ENCODE results near the gene ALDH18A1. TPM values are rescaled to one million over a fixed set of nuclear protein-coding genes. Genes with fewer than 3 reads are reported as not detected.

ALDH18A1 gene
- total RNA-seq, 2 donors from 2014 or later, result 81.0 to 130 TPM

DNA sequence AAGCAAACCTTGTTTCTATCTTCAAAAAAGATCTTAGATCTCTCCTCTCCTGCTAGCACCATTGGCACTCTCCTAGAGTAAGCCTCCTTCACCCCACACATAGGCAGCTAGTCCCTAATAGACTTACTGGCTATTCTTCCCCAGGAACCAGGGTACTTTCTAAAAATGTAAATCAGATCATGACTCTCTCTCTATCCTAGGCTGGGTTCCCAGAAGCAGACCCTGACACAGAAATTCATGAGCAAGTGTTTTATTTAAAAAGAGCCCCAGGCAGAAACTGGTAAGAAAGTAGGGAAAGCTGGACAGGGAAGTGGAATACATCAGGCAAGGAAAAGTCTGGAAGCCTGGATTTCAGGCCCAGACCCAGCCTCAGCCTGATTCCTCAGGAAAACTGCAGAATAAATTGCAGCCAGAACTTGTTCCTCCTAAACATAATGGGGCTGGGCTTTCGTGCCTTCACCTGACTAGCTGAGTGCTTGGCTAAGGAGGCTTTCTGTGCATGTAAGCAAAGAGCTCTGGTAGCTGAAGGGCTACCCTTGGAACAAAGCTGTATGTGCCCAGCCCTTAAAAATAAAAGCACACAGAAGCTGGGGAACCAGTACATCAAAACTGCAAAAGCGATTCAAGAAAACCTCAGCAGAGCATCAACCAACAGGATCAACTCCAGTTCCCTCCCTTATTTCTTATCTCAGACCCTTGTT lies 76.5 kb downstream of the ALDH18A1 start:
- 83 to 86% methylated on average over 2 of the region's 2 CpGs for WGBS, 2 experiments (ENCODE audit: insufficient coverage in 1 of 2, insufficient read length in 1 of 2)
- no peak overlapping the region for H3K4me3 Mint-ChIP-seq
- Histone ChIP-seq H3K9me3 (ENCODE audit: control insufficient read depth, low read length) (no peaks in the 10 kb centered on the region), H3K36me3 (ENCODE audit: control insufficient read depth, insufficient read depth, low read length) (no peaks in the 10 kb centered on the region), H3K27ac (ENCODE audit: low read depth, low read length) (no peak overlapping the region), H3K4me1 (ENCODE audit: control insufficient read depth, insufficient read depth, low read length) (no peaks in the 10 kb centered on the region), H3K9ac (ENCODE audit: extremely low read depth, low read length, poor library complexity, severe bottlenecking) (no peak overlapping the region), H3K27me3 (ENCODE audit: control insufficient read depth, insufficient read depth, low read length, poor library complexity, severe bottlenecking) (peaks cover 5% of the 10 kb centered on the region), H3K4me3 (ENCODE audit: low read length) (no peak overlapping the region)
- DNase-seq, result no peak
- no peaks in the 10 kb centered on the region for H3K9me3 Mint-ChIP-seq
- peaks cover 4% of the 10 kb centered on the region for H3K4me1 Mint-ChIP-seq
- H3K27me3 Mint-ChIP-seq (ENCODE audit: insufficient read depth), result peaks cover 10% of the 10 kb centered on the region
- H3K27ac Mint-ChIP-seq, result no peak overlapping the region
- H3K36me3 Mint-ChIP-seq (ENCODE audit: low read depth), result no peaks in the 10 kb centered on the region
- TF ChIP-seq, protein P1, sequence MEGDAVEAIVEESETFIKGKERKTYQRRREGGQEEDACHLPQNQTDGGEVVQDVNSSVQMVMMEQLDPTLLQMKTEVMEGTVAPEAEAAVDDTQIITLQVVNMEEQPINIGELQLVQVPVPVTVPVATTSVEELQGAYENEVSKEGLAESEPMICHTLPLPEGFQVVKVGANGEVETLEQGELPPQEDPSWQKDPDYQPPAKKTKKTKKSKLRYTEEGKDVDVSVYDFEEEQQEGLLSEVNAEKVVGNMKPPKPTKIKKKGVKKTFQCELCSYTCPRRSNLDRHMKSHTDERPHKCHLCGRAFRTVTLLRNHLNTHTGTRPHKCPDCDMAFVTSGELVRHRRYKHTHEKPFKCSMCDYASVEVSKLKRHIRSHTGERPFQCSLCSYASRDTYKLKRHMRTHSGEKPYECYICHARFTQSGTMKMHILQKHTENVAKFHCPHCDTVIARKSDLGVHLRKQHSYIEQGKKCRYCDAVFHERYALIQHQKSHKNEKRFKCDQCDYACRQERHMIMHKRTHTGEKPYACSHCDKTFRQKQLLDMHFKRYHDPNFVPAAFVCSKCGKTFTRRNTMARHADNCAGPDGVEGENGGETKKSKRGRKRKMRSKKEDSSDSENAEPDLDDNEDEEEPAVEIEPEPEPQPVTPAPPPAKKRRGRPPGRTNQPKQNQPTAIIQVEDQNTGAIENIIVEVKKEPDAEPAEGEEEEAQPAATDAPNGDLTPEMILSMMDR (conservative IDR thresholded peaks at IDR 0.05), result no peak

DNA sequence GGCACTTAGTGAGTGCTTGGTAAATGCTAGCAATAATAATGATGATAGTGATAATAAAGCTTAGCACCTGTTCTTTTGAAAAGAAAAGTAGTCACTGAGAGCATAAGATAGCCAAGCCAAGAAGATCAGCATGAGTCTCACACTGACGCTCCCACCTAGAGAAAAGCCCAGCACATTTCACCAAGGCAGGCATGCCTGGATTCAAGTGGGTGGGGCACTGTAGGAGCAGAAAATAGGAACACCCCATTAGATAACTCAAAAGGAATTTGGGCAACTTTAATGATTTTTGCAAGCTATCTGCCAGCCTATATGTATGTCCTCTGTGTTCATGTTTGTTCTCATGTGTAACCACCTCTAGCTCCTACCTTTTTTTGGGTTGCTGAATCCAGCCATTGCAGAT lies 77.2 kb downstream of the ALDH18A1 start:
- Mint-ChIP-seq H3K4me3 (no peak overlapping the region), H3K27me3 (ENCODE audit: insufficient read depth) (peaks cover 12% of the 10 kb centered on the region), H3K36me3 (ENCODE audit: low read depth) (no peaks in the 10 kb centered on the region), H3K9me3 (no peaks in the 10 kb centered on the region), H3K27ac (no peak overlapping the region), H3K4me1 (peaks cover 4% of the 10 kb centered on the region)
- H3K9me3 ChIP-seq (ENCODE audit: control insufficient read depth, low read length), result no peaks in the 10 kb centered on the region
- no peaks in the 10 kb centered on the region for H3K4me1 ChIP-seq (ENCODE audit: control insufficient read depth, insufficient read depth, low read length)
- peaks cover 5% of the 10 kb centered on the region for H3K27me3 ChIP-seq (ENCODE audit: control insufficient read depth, insufficient read depth, low read length, poor library complexity, severe bottlenecking)
- 71 to 94% methylated on average over 1 of the region's 1 CpG for WGBS, 2 experiments (ENCODE audit: insufficient coverage in 1 of 2, insufficient read length in 1 of 2)
- TF ChIP-seq, protein P1 (conservative IDR thresholded peaks at IDR 0.05), result no peak
- no peak overlapping the region for H3K4me3 ChIP-seq (ENCODE audit: low read length)
- no peak overlapping the region for H3K27ac ChIP-seq (ENCODE audit: low read depth, low read length)
- no peak for DNase-seq
- no peak overlapping the region for H3K9ac ChIP-seq (ENCODE audit: extremely low read depth, low read length, poor library complexity, severe bottlenecking)
- no peaks in the 10 kb centered on the region for H3K36me3 ChIP-seq (ENCODE audit: control insufficient read depth, insufficient read depth, low read length)

DNA sequence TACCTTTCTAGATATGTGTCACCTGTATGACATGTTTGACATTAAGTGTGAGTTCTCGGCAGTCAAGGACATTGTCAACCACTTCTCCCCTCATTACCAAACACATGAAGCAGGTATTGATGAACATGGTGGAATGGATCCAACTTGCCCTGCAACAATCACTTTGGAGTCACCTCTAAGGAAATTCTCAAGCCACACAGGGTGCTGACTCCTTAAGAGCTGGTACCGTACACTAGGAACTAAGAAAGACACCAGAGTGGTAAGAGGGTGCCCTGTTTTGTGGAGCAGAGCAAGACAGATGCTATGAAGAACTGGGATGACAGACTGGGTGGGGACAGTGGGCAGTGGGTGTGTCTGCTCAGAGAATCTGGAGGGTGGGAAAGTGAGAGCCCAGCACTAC lies 77.9 kb downstream of the ALDH18A1 start:
- Histone ChIP-seq H3K4me3 (ENCODE audit: low read length) (no peak overlapping the region), H3K27ac (ENCODE audit: low read depth, low read length) (no peak overlapping the region), H3K4me1 (ENCODE audit: control insufficient read depth, insufficient read depth, low read length) (no peaks in the 10 kb centered on the region), H3K9ac (ENCODE audit: extremely low read depth, low read length, poor library complexity, severe bottlenecking) (no peak overlapping the region), H3K36me3 (ENCODE audit: control insufficient read depth, insufficient read depth, low read length) (no peaks in the 10 kb centered on the region), H3K27me3 (ENCODE audit: control insufficient read depth, insufficient read depth, low read length, poor library complexity, severe bottlenecking) (peaks cover 5% of the 10 kb centered on the region), H3K9me3 (ENCODE audit: control insufficient read depth, low read length) (no peaks in the 10 kb centered on the region)
- H3K4me3 Mint-ChIP-seq, result no peak overlapping the region
- TF ChIP-seq, protein P1 (conservative IDR thresholded peaks at IDR 0.05), result no peak
- no peaks in the 10 kb centered on the region for H3K9me3 Mint-ChIP-seq
- H3K36me3 Mint-ChIP-seq (ENCODE audit: low read depth), result no peaks in the 10 kb centered on the region
- 86 to 100% methylated on average over 1 to 2 of the region's 2 CpGs for WGBS, 2 experiments (ENCODE audit: insufficient coverage in 1 of 2, insufficient read length in 1 of 2)
- peaks cover 4% of the 10 kb centered on the region for H3K4me1 Mint-ChIP-seq
- no peak overlapping the region for H3K27ac Mint-ChIP-seq
- no peak for DNase-seq
- H3K27me3 Mint-ChIP-seq (ENCODE audit: insufficient read depth), result peaks cover 14% of the 10 kb centered on the region
